Gastroesophageal sphincter (tissue), 3 donors: ENCODE measurements around the gene ETV3L.

Experiments used
- CTCF ChIP-seq, 4 experiments: fragments of 200-600 bp in 2 of 4; fragments of 450-650 bp in 2 of 4; sonication (generic) in 1 of 4; IDR thresholded peaks; one replicate each; pipeline ENCODE4 v1.5.1; 2017 to 2019; ENCODE audit warnings: antibody characterized with exemption in 4 of 4, mild to moderate bottlenecking in 2 of 4, moderate library complexity in 2 of 4
- POLR2AphosphoS5 ChIP-seq: sonication (generic); formaldehyde crosslinking; IDR thresholded peaks from one replicate; pipeline ENCODE4 v1.6.1; 2017; ENCODE audit warnings: antibody characterized with exemption

GRCh38 chr1:157073944-157074685, 25.5 kb downstream of the ETV3L start:
- TF ChIP-seq CTCF (IDR thresholded peaks at IDR 0.05) (peak; percentile 39 to 86 (median 64)), POLR2AphosphoS5 (no peak)
